Posterior vena cava (tissue), 2 donors: ENCODE data around the gene RELT. TPM values are rescaled to one million over a fixed set of nuclear protein-coding genes. Genes with fewer than 3 reads are reported as not detected.
A peak's percentile ranks its signal among the peaks of the same experiment; 100 is the strongest.

Experiments used
- DNase-seq: peaks from one replicate; pipeline ENCODE4 v3.0.0-alpha.2; 2020; ENCODE audit warnings: low spot score
- intact Hi-C, 2 donors: fragments of 100-400 bp; cut with DNase I; formaldehyde crosslinking; loops; one replicate each; pipeline versions ENCODE4 v1.14.1 to v1.14.2; 2022 to 2023
- total RNA-seq, 2 donors: library from RNA; stranded (reverse); fragmentation: NEBNext Ultra II Directional; extraction: Animal tissue kit (Norgen Biotek cat#: 25700); gene quantifications; one replicate each; pipeline ENCODE4 v1.2.1, GENCODE V29; 2021
- donor health status: DM: yes; HTN: yes; CAD: no.
- donor health status: DM: yes; HTN: yes; CAD: no.

The RELT gene
- total RNA-seq, 2 donors from 2014 or later, result 6.3 to 10.8 TPM

DNA sequence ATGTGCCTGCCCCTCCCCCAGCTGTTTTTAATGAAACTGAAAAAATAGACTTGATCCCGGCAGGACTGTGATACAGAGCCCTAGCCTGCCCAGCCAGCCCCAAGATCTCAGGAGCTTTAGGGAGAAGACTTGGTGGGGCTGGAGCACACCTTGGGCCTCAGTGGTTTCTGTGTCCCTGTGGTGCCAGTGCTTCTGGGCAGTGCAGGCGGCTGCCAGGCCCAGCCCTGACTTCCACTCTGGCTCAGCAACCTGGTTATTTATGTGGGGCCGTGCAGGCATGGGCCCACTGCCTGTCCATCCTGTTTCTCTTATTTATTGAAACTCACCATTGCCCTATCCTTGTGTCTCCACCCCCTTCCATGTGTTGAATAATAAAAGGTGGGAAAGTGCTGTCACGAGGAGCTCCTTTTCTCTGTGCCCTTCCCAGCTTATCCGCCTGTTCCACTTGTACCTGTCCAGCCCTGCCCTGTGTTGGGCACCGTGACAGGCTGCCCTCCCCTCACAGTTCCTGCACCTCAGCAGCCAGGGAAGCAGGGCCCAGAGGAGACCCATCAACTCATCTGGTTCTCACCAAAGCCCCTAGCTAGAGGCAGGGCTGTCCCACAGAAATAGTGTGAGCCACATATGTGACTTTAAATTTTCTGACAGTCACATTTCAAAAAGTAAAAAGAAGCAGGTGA is 20.2 kb downstream of the RELT start:
- intact Hi-C loops, result loop anchor here (10.0 kb wide), 1 partner anchor 92 kb away; the partner anchor contains the start of gene ARHGEF17 (in 2 of the 2)

DNA sequence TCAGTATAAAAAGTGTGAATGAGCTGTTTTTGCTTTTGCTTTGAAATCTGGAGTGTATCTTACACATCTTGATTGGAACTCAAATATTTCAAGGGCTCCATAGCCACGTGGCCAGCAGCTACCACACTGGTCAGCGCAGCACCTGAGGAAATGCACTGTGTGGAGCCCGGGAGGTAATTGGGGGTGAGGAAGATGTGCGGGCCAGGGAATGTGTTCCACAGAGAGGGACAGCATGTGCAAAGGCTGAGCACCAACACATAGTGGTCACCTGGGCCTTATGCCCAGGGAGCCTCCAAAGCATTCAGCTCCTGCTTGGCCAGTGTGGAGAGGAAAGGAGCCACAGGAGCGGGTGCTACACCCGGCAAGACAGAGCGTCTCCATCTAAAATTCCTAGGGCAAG is 20.8 kb downstream of the RELT start:
- intact Hi-C loops, result loop anchor here (10.0 kb wide), 1 partner anchor 92 kb away; the partner anchor contains the start of gene ARHGEF17 (in 2 of the 2)
- no peak for DNase-seq

More for the DNA sequence above, 20.2 kb downstream of the RELT start:
- peak; percentile 37 for DNase-seq

DNA sequence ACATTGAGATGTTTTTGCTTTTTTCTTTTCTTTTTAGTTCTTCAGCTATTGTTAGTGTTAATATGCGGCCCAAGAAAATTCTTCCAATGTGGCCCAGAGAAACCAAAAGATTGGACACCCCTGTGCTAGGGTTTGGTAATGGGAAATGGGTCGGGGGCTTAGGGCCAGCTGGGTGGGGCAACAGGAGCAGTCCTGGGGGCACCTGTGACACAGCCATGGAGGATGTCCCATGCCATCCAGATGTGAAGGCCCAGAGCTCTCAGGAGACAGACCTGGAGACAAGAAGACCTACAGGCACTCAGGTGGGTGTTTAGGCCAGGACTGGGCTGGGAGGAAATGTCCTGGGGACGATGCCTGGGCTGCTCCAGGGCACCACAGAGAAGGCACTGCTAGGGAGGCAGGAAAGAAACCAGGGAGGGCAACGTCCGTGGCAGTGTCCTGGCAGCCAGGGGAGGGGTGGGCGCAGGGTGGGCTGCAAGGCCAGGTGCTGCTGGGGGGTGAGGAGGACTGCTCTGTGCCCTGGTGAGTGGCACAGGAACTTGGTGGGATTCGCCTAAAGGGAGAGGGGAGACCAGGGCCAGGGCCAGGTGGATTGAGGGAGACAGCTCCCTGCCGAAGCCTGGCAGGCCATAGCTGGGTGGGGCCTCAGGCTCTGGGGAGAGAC is 21.4 kb downstream of the RELT start:
- intact Hi-C loops, result loop anchor here (10.0 kb wide), 1 partner anchor 93 kb away; the partner anchor contains the start of gene ARHGEF17 (in 2 of the 2)
- DNase-seq, result no peak

DNA sequence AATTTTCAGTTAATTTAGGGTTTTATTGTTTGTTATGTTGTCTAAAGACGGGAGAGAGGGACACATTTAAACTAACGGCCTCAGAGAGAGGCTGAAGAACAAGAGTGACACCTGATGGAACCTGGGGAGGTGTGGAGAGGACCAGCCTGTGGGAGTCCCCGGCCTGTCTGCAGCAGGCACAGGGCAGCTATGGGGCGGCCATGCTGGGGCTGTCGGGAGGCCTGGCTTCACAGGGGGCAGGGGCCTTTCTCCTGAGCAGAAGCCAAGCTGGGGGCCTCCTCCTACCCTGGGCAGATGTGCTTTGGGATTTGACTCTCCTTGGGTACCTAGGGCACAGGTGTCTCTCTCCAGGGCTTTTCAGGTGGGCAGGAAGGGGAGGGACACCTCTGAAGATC is 21.9 kb downstream of the RELT start:
- no peak for DNase-seq
- intact Hi-C loops, result loop anchor here (10.0 kb wide), 1 partner anchor 93 kb away; the partner anchor contains the start of gene ARHGEF17 (in 2 of the 2)

DNA sequence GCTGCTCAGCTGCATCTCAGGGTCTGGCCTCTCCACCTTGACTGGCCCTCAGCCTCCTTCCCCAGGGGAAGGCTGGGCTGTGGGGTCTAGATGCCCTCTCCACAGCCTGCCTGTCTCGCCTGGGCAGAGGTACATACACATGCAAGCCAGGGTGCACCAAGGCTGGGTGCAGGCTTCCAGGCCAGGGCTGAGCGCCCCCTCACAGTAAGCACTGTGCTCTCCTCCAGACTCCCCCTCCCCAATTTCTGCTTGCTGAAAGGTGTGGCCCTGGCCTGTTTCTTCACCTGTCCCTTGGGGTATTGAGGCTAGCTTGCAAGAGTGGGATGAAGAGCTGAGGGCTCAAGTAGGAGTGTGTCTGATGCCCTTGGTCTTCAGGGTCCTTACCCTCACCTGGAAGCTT is 22.5 kb downstream of the RELT start:
- intact Hi-C loops, result loop anchor here (10.0 kb wide), 1 partner anchor 94 kb away; the partner anchor contains the start of gene ARHGEF17 (in 2 of the 2)
- no peak for DNase-seq

DNA sequence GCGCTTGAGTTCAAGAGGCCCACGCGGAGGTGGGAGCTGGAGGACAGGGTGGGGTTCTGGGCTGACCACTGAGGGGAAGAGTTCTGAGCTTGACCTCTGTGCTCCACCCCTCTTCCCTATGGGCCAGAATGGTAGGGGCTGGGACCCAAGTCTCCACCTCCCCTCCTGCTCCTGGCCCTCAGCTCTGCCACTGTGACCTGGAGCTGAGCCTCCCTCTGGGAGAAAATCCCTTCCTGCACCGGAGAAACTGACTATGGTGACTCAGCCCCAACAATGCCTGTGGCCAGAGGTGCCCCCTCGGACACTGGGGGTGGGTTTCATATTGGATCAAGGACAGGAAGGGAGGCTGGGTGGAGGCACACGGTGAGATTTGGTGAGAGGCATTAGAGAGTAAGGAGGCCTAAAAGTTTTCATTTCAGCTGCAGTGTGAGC is 23.0 kb downstream of the RELT start:
- no peak for DNase-seq
- intact Hi-C loops, result loop anchor here (10.0 kb wide), 1 partner anchor 94 kb away; the partner anchor contains the start of gene ARHGEF17 (in 2 of the 2)

DNA sequence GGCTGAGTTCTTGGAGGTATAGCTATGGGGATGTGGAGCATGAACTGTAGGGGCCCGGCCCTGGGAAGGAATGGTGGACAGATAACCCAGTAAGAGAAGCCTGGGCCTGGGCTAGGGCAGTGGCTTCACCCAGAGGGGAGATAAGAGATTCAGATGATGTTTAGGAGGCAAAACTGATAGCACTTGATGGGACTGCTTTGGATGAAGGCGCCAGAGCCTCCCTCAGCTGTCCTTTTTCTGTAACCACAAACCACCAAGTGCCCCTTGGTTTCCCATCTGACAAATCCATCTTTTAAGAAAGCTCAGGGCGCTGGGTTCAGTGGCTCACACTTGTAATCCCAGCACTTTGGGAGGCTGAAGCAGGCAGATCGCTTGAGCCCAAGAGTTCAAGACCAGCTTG is 23.4 kb downstream of the RELT start:
- no peak for DNase-seq

DNA sequence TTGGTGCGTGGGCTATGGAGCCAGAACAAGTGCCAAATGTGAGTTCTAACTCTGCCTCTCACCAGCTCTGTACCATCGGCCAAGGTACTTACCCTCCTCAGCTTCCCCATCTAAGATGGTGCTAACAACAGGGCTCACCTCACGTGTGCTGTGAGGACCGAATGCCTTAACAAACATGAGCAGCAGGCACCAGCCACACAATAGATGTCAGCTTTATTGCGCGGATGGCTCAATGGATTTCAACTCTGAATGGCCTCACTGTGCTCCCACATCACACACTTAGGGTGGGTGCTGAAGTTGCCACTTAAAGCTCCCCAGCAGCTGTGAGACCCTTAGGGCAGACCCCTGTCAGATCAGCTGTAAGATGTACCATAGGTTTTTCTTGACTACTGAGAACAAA is 24.1 kb downstream of the RELT start:
- no peak for DNase-seq
- intact Hi-C loops, result loop anchor here in 1 of 2 donors (5.0 kb wide), 1 partner anchor 262 kb away; no protein-coding TSS in a partner anchor

More for the DNA sequence above, 23.4 kb downstream of the RELT start:
- intact Hi-C loops, result loop anchor here (5.0 to 10.0 kb wide), 2 partner anchors 95 to 263 kb away; partner anchors contain the start of gene ARHGEF17 (in 2 of the 2)

DNA sequence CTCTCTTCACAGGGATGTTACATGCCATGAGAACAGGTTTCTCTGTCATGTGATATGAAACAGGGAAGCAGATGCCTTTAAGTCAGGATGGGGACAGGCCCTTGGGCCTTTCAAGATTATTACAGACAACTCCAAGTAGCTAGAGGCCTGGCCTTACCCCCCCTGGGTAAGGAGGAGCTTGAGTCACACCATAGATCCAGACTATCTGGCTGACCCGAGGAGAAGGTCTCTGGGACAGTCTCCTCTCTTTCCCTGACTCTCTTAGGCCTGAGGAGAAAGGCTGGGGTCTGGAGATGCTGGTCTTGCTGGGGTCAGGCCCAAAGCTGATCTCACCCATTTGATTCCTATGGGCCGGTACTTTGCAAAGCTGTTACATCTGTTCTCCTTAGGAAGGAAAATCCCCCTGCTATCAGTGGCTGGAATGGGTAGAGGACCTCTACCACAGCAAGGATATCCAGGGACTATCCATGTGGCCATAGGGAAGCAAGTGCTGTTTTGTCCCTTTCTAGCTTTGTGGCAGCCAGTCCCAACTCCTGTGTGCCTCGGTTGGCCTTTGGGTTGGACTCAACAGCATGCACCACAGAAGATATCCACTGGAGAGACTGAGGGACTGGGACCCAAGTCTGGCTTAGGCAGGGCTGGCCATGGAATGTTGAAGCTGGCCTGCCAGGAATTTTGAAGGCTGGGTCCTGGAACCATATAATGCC is 25.2 kb downstream of the RELT start:
- DNase-seq, result no peak
- intact Hi-C loops, result loop anchor here in 1 of 2 donors (5.0 kb wide), 1 partner anchor 261 kb away; no protein-coding TSS in a partner anchor

DNA sequence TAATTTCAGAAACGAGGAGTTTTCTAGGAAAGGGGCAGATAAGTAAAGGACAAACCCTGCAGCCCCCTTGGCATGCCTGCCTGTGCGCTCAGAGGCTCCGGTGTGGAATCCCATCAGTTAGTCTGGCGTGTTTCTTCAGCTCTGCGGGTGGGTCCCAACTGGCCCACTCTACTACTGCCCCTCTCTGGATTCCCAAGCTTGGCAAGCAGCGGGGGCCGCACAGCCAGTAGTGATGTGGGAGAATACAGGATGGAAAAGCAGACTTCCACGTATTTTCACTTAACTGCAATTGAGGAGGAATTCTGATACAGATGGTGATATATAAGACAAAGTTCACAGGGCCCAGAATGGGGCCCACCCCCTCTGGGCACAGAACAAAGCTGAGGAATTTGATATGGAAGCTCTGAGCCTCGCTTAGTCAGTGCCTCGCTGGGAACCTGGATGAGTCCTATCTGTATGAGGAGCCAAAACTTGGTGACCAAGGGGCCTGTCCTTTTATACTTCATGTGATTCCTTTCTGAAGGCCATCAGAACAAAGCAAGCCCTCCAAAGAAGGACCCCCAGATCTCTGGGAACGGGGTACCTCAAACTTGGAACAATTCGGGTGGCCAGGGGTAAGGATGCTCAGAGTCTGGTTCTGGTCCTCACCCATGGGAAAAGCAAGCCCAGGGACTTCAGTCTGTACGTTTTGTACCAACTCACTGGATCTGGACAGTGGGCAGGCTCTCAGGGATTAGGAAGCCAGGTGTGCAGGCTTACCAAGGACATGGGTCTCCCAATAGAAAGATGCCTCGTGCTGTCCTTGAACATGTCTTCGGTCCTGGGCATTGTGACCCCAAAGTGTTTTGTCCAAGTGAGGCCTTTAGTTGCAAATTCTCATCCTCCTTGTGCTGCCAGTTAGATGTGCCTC is 26.0 kb downstream of the RELT start:
- intact Hi-C loops, result loop anchor here in 1 of 2 donors (5.0 kb wide), 1 partner anchor 260 kb away; no protein-coding TSS in a partner anchor

DNA sequence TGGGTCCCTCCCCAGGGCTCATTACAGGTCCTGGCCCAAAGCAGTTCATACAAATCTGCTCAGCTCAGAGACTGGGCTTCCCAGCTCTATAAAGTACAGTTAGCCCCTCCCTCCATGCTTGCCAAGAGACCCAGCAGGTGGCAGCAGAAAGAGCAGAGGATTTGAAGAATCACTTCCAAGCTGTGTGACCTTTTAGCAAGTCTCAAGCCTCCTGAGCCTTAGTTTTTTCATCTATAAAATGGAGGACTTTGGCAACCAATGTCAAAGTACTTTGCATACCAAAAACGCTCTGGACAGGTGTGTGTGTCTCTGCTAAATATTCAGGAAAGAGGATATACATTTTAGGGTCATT is 26.6 kb downstream of the RELT start:
- no peak for DNase-seq
- intact Hi-C loops, result loop anchor here in 1 of 2 donors (5.0 kb wide), 1 partner anchor 259 kb away; no protein-coding TSS in a partner anchor

More for the DNA sequence above, 26.0 kb downstream of the RELT start:
- DNase-seq, result no peak

DNA sequence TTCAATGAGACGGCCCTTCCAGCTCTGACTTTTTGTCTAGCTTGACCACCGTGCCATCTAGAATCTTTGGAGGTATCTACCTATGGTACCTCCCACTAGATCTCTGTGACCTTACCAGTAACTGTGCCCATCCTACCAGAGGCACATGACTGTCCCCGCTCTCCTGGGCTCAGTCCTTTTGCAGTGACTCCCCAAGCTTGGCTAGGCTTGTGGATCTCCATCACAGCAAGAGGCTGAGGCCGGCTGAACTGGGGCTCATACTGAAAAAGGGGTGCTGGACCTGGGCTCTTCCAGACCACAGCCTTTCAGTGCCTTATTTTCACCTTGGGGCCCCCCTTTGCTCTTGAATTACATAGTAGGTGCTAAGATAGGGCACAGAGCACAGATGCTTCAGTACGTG is 27.3 kb downstream of the RELT start:
- intact Hi-C loops, result loop anchor here in 1 of 2 donors (5.0 kb wide), 1 partner anchor 259 kb away; no protein-coding TSS in a partner anchor
- DNase-seq, result no peak

DNA sequence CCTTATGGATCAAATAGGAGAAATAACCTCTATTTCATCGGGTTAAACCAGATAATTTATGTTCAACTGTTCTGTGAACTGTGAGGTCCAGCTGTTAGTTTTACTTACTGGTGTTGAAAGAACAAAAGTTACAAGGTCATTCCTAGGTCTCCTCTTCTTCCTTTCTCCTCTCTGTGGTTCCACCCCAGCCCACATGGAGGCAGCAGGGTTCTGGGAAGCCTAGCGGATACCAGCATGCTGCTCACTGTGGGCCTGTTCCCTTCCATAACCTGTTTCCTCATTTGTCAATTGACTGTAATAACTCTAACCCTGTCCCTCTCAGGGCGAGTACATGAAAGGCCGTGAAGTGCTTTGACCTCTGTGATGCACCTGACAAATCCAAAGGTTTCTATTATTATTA is 27.8 kb downstream of the RELT start:
- intact Hi-C loops, result loop anchor here in 1 of 2 donors (5.0 kb wide), 1 partner anchor 258 kb away; no protein-coding TSS in a partner anchor
- peak; percentile 90 for DNase-seq

DNA sequence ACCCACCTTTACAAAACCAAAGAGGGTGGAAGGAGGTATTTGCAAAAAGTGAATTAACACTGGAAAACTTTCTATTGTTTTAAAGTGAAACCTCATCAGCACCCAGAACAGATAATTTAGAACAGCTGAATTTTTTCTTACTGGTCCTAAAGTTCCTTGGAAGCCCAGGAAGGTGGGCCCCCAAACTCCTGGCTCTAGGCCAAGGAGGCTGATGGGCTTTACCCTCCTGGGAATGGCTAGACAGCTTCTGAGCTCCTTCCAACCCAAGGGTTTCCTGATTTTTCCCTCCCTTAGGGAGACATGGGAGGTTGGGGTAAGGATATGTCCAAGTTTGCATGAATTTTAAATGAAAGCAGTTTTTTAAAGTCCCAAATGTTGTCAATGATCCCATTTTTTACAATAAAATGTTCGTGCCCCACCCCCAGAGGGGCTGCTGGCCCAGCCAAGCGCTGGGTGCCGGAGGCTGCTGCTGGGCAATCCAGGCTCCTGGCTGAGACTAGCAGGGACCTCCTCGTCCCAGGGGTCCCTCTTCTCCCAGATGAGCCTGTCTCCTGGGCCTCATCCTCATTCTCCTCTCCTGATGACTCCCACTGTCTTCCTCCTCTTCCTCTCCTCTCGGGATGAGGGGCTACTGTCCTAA is 28.4 kb downstream of the RELT start:
- intact Hi-C loops, result loop anchor here in 1 of 2 donors (5.0 kb wide), 1 partner anchor 258 kb away; no protein-coding TSS in a partner anchor
- no peak for DNase-seq

DNA sequence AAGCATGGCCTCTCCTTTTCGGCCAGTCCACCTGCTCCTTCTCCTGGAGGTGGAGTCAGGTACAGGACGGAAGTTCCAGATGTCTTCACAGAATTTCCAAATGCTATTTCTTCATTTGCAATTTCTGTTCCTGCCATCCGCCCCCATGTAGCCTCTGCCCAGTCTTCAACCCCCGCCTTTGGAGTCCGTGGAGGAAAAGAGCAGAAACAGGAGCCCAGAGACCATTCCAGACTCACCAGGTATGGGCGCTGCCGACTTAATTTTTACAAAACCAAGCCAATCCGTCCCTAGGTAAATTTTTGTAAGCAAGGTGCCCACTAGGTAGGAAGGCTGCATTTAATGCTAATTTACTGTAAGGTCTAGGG is 28.9 kb downstream of the RELT start:
- intact Hi-C loops, result no loop called here
- no peak for DNase-seq

DNA sequence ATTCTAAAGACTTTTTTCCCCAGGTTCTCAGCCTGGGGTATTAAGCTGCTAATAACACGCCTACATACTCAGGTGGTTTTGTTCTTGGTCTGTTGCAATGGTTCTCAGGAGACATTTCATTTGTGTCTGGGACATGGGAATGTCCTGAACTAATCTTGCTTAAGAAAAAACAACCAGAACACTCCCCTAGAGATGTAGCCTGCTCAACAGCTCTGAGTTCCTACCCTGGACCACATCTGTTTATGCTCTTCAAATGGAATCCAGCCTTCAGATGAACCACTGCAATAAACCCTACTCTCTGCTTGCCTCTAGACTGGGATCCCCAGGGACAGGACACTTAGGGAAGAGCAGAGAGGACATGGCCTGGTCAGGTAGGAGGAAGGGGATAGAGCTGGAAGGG is 29.9 kb downstream of the RELT start:
- intact Hi-C loops, result no loop called here
- DNase-seq, result no peak

DNA sequence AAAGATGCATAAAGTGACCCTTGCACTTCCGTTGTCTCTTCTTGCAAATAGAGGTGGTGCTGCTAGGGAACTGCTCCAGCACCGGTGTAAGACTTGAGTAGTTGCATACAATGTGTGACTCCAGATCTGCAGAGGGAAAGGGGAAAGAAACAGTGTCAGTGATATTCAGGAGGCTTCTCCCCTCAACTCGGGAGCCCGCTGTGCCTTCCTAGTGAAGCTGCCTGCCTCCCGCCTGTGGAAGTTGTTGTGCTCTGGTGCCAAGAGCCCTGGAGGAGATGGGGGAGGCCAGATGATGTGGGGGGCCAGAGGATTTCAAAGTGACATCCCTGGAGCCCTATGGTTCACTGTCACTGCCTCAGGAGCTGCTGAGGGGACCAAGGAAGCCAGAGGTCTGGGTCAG is 30.4 kb downstream of the RELT start:
- no peak for DNase-seq
- intact Hi-C loops, result no loop called here

DNA sequence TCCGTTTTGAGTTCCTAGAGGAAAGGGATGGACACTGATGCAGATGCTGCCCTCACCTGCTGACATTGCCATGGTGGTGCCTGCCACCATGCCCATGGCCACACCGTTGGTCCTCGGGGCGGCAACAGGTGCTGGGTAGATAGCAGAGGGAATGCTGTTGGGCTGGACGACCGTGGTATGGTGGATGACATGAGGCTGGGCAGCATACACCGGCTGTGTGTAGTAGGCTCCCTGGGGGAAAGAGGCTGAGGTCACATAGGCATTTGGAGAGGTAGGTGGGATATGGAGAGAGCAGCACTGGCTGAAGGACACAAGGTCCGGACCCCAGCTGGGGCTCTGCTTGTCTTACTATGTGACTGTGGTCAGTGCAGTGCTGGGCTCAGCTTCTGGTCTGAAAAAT is 33.2 kb downstream of the RELT start:
- intact Hi-C loops, result no loop called here
- DNase-seq, result no peak
